H1 (cell line): ENCODE results near the gene SEZ6L. TPM values are rescaled to one million over a fixed set of nuclear protein-coding genes. Genes with fewer than 3 reads are reported as not detected.

ENCODE experiments used
- ATF3 ChIP-seq: IDR thresholded peaks from 2 replicates; pipeline ENCODE4 v1.6.1; 2011; ENCODE audit warnings: low read depth, mild to moderate bottlenecking, low read length; ENCODE audit not compliant: insufficient read depth
- CHD7 ChIP-seq: fragments of 300-600 bp; sonication (generic); IDR thresholded peaks from 2 replicates; pipeline ENCODE4 v1.7.1; 2012; ENCODE audit warnings: low read length, moderate library complexity, mild to moderate bottlenecking, inconsistent platforms; ENCODE audit not compliant: insufficient replicate concordance
- CTBP2 ChIP-seq: IDR thresholded peaks from 2 replicates; pipeline ENCODE4 v1.7.0; 2011; ENCODE audit warnings: borderline replicate concordance, mild to moderate bottlenecking, moderate library complexity, mixed read lengths, low read length; ENCODE audit not compliant: insufficient read depth, insufficient read length
- CTCF ChIP-seq, 3 experiments: IDR thresholded peaks; 1 replicate in 2 of 3; 2 replicates in 1 of 3; pipeline versions ENCODE4 v1.5.1 to v1.6.1; 2011; ENCODE audit warnings: low read length in 3 of 3, mild to moderate bottlenecking in 3 of 3, inconsistent platforms in 2 of 3, low read depth in 1 of 3, moderate library complexity in 1 of 3; ENCODE audit not compliant: insufficient read depth in 1 of 3; ENCODE audit errors: control extremely low read depth in 1 of 3
- RNF2 ChIP-seq: fragments of 200-900, 300-1000 bp; sonication (generic); IDR thresholded peaks from 2 replicates; pipeline ENCODE4 v1.7.1; 2016; ENCODE audit warnings: borderline replicate concordance, low read depth, mild to moderate bottlenecking, antibody characterized with exemption, low read length; ENCODE audit not compliant: poor library complexity, severe bottlenecking; ENCODE audit errors: missing control alignments
- YY1 ChIP-seq: IDR thresholded peaks from 2 replicates; pipeline ENCODE4 v1.6.1; 2011; ENCODE audit warnings: low read depth, mild to moderate bottlenecking, low read length
- polyA plus RNA-seq, 7 experiments: library from polyadenylated mRNA; depleted of rRNA in 3 of 7; stranded (reverse) in 5 of 7; unstranded in 2 of 7; fragments of >200 nt in 5 of 7; fragments of 200-250 nt in 2 of 7; gene quantifications; 1 replicate in 5 of 7; 2 replicates in 1 of 7; 4 replicates in 1 of 7; pipeline versions ENCODE4 v1.2.1 to v1.2.3, GENCODE V29; 2011 to 2013; ENCODE audit warnings: missing spikeins in 2 of 7, mixed read lengths in 2 of 7
- total RNA-seq: library from RNA; stranded (reverse); fragmentation: NEBNext Ultra II Directional; extraction: Animal tissue kit (Norgen Biotek cat#: 25700); gene quantifications from 2 replicates; pipeline ENCODE4 v1.2.1, GENCODE V29; 2021

The SEZ6L gene
- total and polyA plus RNA-seq, 2 of the 8 experiments (the other 6 are each of a cell fraction or from before 2014, with no cell fraction given), result 0.06 to 0.33 TPM

- no peak for TF ChIP-seq CHD7
- no peak for TF ChIP-seq ATF3
- no peak for TF ChIP-seq RNF2
- no peak for TF ChIP-seq CTBP2
- TF ChIP-seq CTCF (IDR thresholded peaks at IDR 0.05; ENCODE audit: control extremely low read depth in 1 of 3, insufficient read depth in 1 of 3, low read depth in 1 of 3, low read length in 3 of 3), result no peak
- no peak for TF ChIP-seq YY1
These were observed 241.1 kb downstream of the SEZ6L start (continued) for GRCh38 chr22:26410386-26410785.
